Measurements from ENCODE around the gene PDAP1. TPM values are rescaled to one million over a fixed set of nuclear protein-coding genes. Genes with fewer than 3 reads are reported as not detected.
A peak's percentile ranks its signal among the peaks of the same experiment; 100 is the strongest.

The PDAP1 gene
- total RNA-seq, 1 donor = 33.7 TPM

DNA sequence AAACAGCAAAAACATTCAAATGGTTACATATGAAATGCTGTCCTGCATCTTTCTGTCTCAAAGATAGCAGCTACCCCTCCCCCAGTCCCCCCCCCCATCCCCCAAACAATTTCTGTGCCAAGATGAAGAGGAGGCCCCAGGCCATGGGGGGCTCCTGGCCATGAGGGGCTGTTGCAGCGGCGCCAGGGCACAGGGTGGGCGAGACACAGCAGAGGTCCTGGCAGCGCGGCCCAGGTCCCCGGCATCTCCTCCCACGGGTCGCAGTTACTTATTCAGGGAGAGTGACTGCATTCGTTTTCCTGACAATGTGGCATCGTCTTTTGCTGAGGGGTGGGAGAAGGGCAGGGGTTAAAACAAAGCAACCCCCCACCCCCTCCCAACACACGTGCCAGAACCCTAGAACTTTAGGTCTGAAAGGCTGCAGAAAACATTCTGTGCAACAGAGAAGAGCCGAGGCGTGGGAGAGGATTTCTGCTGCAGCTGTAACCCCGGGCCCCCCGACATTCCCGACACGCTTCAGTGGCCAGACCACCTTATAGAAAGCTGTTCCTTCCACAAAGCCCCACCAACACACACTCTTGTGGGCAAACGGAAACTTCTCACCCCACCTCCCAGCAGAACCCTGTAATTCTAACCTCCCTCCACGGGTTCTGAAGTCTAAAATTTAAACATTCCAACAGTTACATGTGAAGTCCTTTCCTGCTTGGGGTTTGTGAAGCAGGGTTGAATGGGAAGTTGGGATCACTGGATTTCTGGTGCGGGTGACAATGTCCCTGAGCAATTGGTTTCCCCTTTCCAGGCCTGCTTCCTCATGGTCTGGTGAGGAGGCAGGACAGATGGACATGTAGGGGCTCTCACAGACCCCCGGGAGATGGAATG lies 11.7 kb downstream of the PDAP1 start:
- Histone ChIP-seq H3K36me3 (ENCODE audit: insufficient read depth, low read length) (peaks cover 80% of the 10 kb centered on the region), H3K27me3 (ENCODE audit: insufficient read depth, low read length) (no peaks in the 10 kb centered on the region), H2AFZ (ENCODE audit: low read length) (no peak overlapping the region), H4K20me1 (ENCODE audit: insufficient read depth, low read length) (peaks cover 27% of the 10 kb centered on the region), H3K4me2 (ENCODE audit: insufficient read depth, low read length) (no peak overlapping the region), H3K4me1 (ENCODE audit: insufficient read depth, low read length) (no peaks in the 10 kb centered on the region), H3K9me3 (ENCODE audit: low read depth, low read length) (no peaks in the 10 kb centered on the region), H3K79me2 (ENCODE audit: insufficient read depth, low read length) (peaks cover 28% of the 10 kb centered on the region), H3K4me3 (ENCODE audit: insufficient read depth, low read length) (no peak overlapping the region), H3K27ac (ENCODE audit: low read depth, low read length) (no peak overlapping the region)
- DNase-seq (ENCODE audit: insufficient read length, low spot score, missing footprints) = peak; percentile 77
- TF ChIP-seq, protein P1, sequence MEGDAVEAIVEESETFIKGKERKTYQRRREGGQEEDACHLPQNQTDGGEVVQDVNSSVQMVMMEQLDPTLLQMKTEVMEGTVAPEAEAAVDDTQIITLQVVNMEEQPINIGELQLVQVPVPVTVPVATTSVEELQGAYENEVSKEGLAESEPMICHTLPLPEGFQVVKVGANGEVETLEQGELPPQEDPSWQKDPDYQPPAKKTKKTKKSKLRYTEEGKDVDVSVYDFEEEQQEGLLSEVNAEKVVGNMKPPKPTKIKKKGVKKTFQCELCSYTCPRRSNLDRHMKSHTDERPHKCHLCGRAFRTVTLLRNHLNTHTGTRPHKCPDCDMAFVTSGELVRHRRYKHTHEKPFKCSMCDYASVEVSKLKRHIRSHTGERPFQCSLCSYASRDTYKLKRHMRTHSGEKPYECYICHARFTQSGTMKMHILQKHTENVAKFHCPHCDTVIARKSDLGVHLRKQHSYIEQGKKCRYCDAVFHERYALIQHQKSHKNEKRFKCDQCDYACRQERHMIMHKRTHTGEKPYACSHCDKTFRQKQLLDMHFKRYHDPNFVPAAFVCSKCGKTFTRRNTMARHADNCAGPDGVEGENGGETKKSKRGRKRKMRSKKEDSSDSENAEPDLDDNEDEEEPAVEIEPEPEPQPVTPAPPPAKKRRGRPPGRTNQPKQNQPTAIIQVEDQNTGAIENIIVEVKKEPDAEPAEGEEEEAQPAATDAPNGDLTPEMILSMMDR (IDR thresholded peaks at IDR 0.05; ENCODE audit: extremely low read depth, low read depth, low read length) = no peak

DNA sequence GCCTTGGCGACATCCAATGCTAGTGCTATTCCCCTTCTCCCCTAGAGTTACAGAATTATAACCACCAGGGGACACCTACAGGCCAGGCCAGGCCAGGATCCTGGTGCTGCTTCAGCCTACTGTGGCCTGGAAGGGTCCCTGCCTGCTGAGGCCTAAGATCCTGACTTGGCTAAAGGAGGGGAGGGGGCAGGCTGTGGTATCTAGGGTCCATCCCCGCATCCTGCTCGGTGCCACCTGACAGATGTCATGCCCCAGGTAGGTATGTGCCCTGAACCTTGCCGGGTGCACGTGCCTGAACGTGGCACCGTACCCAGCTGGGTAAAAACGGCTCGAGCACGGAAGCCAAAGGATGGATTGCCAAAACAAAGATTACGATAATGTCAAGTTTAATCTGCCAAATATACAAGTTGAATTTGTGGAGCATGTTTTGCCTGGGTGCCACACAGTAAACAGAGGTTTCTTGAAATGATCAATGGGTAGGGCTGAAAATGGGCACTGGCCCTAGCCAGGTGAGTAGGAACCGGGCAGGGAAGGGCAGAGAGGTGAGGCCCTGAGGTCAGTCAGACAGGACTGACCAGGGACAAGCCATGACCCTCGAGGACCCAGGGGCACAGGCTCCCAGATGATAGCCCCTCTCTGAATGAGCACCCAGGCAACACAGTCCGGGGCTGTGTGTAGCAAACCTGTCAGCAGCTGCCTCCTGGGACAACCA lies 12.6 kb downstream of the PDAP1 start:
- H3K36me3 ChIP-seq (ENCODE audit: insufficient read depth, low read length) = peaks cover 81% of the 10 kb centered on the region

DNA sequence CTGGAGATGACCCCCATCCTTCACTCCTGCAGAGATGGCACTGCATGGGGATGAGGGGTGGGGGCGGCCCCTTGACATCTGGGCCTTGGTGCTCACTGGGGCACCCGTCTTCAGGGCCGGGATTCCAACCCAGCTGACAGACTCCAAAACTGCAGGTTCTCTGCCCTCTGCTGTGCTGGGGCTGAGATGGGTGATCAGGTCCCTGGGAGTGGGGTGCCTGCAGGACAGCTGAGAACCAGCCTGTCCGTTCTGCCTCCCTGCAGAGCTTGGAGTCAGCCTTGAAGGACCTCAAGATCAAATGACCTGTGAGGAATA lies 14.3 kb downstream of the PDAP1 start:
- Histone ChIP-seq H3K27ac (ENCODE audit: low read depth, low read length) (no peak overlapping the region), H3K4me3 (ENCODE audit: insufficient read depth, low read length) (no peak overlapping the region), H3K4me1 (ENCODE audit: insufficient read depth, low read length) (no peaks in the 10 kb centered on the region), H3K79me2 (ENCODE audit: insufficient read depth, low read length) (peaks cover 31% of the 10 kb centered on the region), H3K36me3 (ENCODE audit: insufficient read depth, low read length) (peaks cover 79% of the 10 kb centered on the region), H4K20me1 (ENCODE audit: insufficient read depth, low read length) (peaks cover 27% of the 10 kb centered on the region), H3K4me2 (ENCODE audit: insufficient read depth, low read length) (no peak overlapping the region), H3K27me3 (ENCODE audit: insufficient read depth, low read length) (no peaks in the 10 kb centered on the region), H2AFZ (ENCODE audit: low read length) (no peak overlapping the region), H3K9me3 (ENCODE audit: low read depth, low read length) (no peaks in the 10 kb centered on the region)
- TF ChIP-seq, protein P1 (IDR thresholded peaks at IDR 0.05; ENCODE audit: extremely low read depth, low read depth, low read length) = no peak
- DNase-seq (ENCODE audit: insufficient read length, low spot score, missing footprints) = peak; percentile 68

More for the DNA sequence above, 12.6 kb downstream of the PDAP1 start:
- H3K4me3 ChIP-seq (ENCODE audit: insufficient read depth, low read length) = no peak overlapping the region
- peaks cover 24% of the 10 kb centered on the region for H4K20me1 ChIP-seq (ENCODE audit: insufficient read depth, low read length)
- peaks cover 31% of the 10 kb centered on the region for H3K79me2 ChIP-seq (ENCODE audit: insufficient read depth, low read length)
- H3K4me2 ChIP-seq (ENCODE audit: insufficient read depth, low read length) = no peak overlapping the region
- no peaks in the 10 kb centered on the region for H3K4me1 ChIP-seq (ENCODE audit: insufficient read depth, low read length)
- no peak overlapping the region for H3K27ac ChIP-seq (ENCODE audit: low read depth, low read length)
- TF ChIP-seq, protein P1 (IDR thresholded peaks at IDR 0.05; ENCODE audit: extremely low read depth, low read depth, low read length) = no peak
- H3K27me3 ChIP-seq (ENCODE audit: insufficient read depth, low read length) = no peaks in the 10 kb centered on the region
- DNase-seq (ENCODE audit: insufficient read length, low spot score, missing footprints) = peak; percentile 70
- H3K9me3 ChIP-seq (ENCODE audit: low read depth, low read length) = no peaks in the 10 kb centered on the region
- no peak overlapping the region for H2AFZ ChIP-seq (ENCODE audit: low read length)
